ENCODE results near the gene CFAP58.

DNA sequence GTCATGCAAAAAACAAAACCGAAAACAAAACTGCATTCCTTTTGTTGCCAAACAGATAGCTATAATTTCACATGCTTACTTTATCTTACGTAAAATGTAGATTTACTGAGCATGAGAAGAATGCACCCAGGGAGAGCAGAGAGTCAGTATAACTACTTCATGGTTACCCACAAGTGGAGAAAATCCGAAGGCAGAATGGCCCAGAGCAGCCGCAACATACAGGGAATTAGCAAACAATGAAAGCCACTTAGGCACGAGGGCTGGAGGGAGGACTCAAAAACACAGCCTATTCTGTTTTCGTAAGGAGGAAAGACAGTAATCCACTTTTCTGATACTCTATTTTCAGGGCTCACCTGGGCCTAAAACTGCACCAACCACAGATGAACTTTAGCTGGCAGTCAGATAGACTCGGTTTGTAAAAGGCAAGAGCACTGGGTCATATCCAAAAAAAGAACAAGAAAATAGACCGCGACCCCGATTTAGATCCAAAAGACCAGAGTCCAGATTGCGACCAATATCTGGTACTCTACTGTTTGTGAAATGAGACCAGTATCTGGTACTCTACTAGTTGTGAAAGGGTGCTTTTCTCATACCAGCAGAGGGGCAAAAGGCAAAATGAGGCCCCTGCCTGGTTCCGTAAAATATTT, 16.7 kb upstream of the CFAP58 start:
- no peak for TF ChIP-seq CTCF (IDR thresholded peaks at IDR 0.05; ENCODE audit: low read depth, low read length, missing input control)
- TF ChIP-seq, protein P1, sequence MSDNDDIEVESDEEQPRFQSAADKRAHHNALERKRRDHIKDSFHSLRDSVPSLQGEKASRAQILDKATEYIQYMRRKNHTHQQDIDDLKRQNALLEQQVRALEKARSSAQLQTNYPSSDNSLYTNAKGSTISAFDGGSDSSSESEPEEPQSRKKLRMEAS (IDR thresholded peaks at IDR 0.05) = peak; percentile 56
- no peak for TF ChIP-seq TAF1 (conservative IDR thresholded peaks at IDR 0.05)
- TF ChIP-seq GABPA (IDR thresholded peaks at IDR 0.05 in 1 of 2, conservative IDR thresholded peaks at IDR 0.05 in 1 of 2) = peak in 1 of 2 donors; percentile 17
- TF ChIP-seq, protein P2, sequence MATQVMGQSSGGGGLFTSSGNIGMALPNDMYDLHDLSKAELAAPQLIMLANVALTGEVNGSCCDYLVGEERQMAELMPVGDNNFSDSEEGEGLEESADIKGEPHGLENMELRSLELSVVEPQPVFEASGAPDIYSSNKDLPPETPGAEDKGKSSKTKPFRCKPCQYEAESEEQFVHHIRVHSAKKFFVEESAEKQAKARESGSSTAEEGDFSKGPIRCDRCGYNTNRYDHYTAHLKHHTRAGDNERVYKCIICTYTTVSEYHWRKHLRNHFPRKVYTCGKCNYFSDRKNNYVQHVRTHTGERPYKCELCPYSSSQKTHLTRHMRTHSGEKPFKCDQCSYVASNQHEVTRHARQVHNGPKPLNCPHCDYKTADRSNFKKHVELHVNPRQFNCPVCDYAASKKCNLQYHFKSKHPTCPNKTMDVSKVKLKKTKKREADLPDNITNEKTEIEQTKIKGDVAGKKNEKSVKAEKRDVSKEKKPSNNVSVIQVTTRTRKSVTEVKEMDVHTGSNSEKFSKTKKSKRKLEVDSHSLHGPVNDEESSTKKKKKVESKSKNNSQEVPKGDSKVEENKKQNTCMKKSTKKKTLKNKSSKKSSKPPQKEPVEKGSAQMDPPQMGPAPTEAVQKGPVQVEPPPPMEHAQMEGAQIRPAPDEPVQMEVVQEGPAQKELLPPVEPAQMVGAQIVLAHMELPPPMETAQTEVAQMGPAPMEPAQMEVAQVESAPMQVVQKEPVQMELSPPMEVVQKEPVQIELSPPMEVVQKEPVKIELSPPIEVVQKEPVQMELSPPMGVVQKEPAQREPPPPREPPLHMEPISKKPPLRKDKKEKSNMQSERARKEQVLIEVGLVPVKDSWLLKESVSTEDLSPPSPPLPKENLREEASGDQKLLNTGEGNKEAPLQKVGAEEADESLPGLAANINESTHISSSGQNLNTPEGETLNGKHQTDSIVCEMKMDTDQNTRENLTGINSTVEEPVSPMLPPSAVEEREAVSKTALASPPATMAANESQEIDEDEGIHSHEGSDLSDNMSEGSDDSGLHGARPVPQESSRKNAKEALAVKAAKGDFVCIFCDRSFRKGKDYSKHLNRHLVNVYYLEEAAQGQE (IDR thresholded peaks at IDR 0.05) = peak; percentile 54

Measured in liver (tissue), 3 donors.